ENCODE measurements around the gene COL4A2. TPM values are rescaled to one million over a fixed set of nuclear protein-coding genes. Genes with fewer than 3 reads are reported as not detected.

Gene COL4A2
- polyA plus RNA-seq, 1 experiment = 208 TPM

- H3K4me3 ChIP-seq (ENCODE audit: low read depth, low read length) = no peak overlapping the region
- no peaks in the 10 kb centered on the region; the same call in 1 of the 2 replicates for H3K9me3 ChIP-seq (ENCODE audit: control insufficient read depth, insufficient read depth, low read length)
- no peak for TF ChIP-seq CTCF (IDR thresholded peaks at IDR 0.05; ENCODE audit: low read depth, low read length)
- no peaks in the 10 kb centered on the region for H3K27me3 ChIP-seq (ENCODE audit: control insufficient read depth, insufficient read depth, low read length)
- ChIA-PET CTCF (interaction anchor here (1.0 to 1.2 kb wide), 3 partner anchors 9 to 108 kb away, joined by 3 to 4 read pairs (median 3); no protein-coding TSS in a partner anchor), POLR2A (interaction anchor here (0.6 to 1.3 kb wide), 6 partner anchors 17 to 368 kb away, joined by 3 to 9 read pairs (median 4); no protein-coding TSS in a partner anchor)
- DNase-seq (ENCODE audit: low read depth, low spot score) = no peak
- H3K27ac ChIP-seq (ENCODE audit: low read depth, low read length) = peak overlapping the region; percentile 49
Measured at GRCh38 chr13:110347535-110348308, 40.6 kb downstream of the COL4A2 start.

GRCh38 chr13:110348309-110349105 lies 41.4 kb downstream of the COL4A2 start:
- Histone ChIP-seq H3K4me3 (ENCODE audit: low read depth, low read length) (no peak overlapping the region), H3K27me3 (ENCODE audit: control insufficient read depth, insufficient read depth, low read length) (no peaks in the 10 kb centered on the region), H3K9me3 (ENCODE audit: control insufficient read depth, insufficient read depth, low read length) (no peaks in the 10 kb centered on the region; the same call in 1 of the 2 replicates), H3K27ac (ENCODE audit: low read depth, low read length) (peak overlapping the region; percentile 49)
- CTCF ChIA-PET = interaction anchor here (1.1 to 1.2 kb wide), 2 partner anchors 10 to 107 kb away, joined by 3 read pairs; no protein-coding TSS in a partner anchor
- no peak for TF ChIP-seq CTCF (IDR thresholded peaks at IDR 0.05; ENCODE audit: low read depth, low read length)
- POLR2A ChIA-PET = interaction anchor here (1.0 to 1.3 kb wide), 4 partner anchors 17 to 367 kb away, joined by 3 to 9 read pairs (median 4); no protein-coding TSS in a partner anchor
- no peak for DNase-seq (ENCODE audit: low read depth, low spot score)

GRCh38 chr13:110349239-110349638 lies 42.2 kb downstream of the COL4A2 start:
- no peak for DNase-seq (ENCODE audit: low read depth, low spot score)
- CTCF ChIA-PET = interaction anchor here (1.1 kb wide), 1 partner anchor 107 kb away, joined by 3 read pairs; no protein-coding TSS in a partner anchor
- TF ChIP-seq CTCF (IDR thresholded peaks at IDR 0.05; ENCODE audit: low read depth, low read length) = no peak
- H3K27ac ChIP-seq (ENCODE audit: low read depth, low read length) = no peak overlapping the region
- H3K9me3 ChIP-seq (ENCODE audit: control insufficient read depth, insufficient read depth, low read length) = no peaks in the 10 kb centered on the region; the same call in 1 of the 2 replicates
- H3K27me3 ChIP-seq (ENCODE audit: control insufficient read depth, insufficient read depth, low read length) = no peaks in the 10 kb centered on the region
- H3K4me3 ChIP-seq (ENCODE audit: low read depth, low read length) = no peak overlapping the region
- POLR2A ChIA-PET = no interaction called here

GRCh38 chr13:110350049-110350448 lies 43.0 kb downstream of the COL4A2 start:
- no peak overlapping the region for H3K27ac ChIP-seq (ENCODE audit: low read depth, low read length)
- CTCF ChIA-PET = no interaction called here
- H3K9me3 ChIP-seq (ENCODE audit: control insufficient read depth, insufficient read depth, low read length) = no peaks in the 10 kb centered on the region; the same call in 1 of the 2 replicates
- H3K4me3 ChIP-seq (ENCODE audit: low read depth, low read length) = no peak overlapping the region
- TF ChIP-seq CTCF (IDR thresholded peaks at IDR 0.05; ENCODE audit: low read depth, low read length) = no peak
- POLR2A ChIA-PET = no interaction called here
- DNase-seq (ENCODE audit: low read depth, low spot score) = no peak
- no peaks in the 10 kb centered on the region for H3K27me3 ChIP-seq (ENCODE audit: control insufficient read depth, insufficient read depth, low read length)
